Type B pancreatic cell (in vitro differentiated cells): Measurements from ENCODE around the gene MOB3B. TPM values are rescaled to one million over a fixed set of nuclear protein-coding genes. Genes with fewer than 3 reads are reported as not detected.

Source experiments
- DNase-seq: peaks from one replicate; pipeline ENCODE4 v3.0.0; 2021; ENCODE audit warnings: mixed read lengths; ENCODE audit not compliant: unreplicated experiment; ENCODE audit errors: extremely low spot score
- H3K27ac Mint-ChIP-seq: 2 replicates; pipeline ENCODE4 v1.8.0; 2021; ENCODE audit warnings: mild to moderate bottlenecking, mixed read lengths
- H3K27me3 Mint-ChIP-seq: 2 replicates; pipeline ENCODE4 v1.8.0; 2021; ENCODE audit warnings: mixed read lengths
- H3K36me3 Mint-ChIP-seq: 2 replicates; pipeline ENCODE4 v1.8.0; 2021; ENCODE audit warnings: mixed read lengths
- H3K4me1 Mint-ChIP-seq: one replicate; pipeline ENCODE4 v1.8.0; 2021; ENCODE audit warnings: mixed read lengths; ENCODE audit not compliant: unreplicated experiment
- H3K4me3 Mint-ChIP-seq: 2 replicates; pipeline ENCODE4 v1.8.0; 2021; ENCODE audit warnings: mild to moderate bottlenecking, mixed read lengths
- H3K9me3 Mint-ChIP-seq: 2 replicates; pipeline ENCODE4 v1.8.0; 2021; ENCODE audit warnings: mixed read lengths
- CTCF ChIP-seq: fragments of 200-600 bp; sonication (generic); conservative IDR thresholded peaks from 2 replicates; pipeline ENCODE4 v1.5.0; 2021; ENCODE audit warnings: antibody characterized with exemption, mild to moderate bottlenecking
- total RNA-seq: library from RNA; stranded (reverse); gene quantifications from 2 replicates; pipeline ENCODE4 v1.2.1, GENCODE V29; 2021; ENCODE audit warnings: low replicate concordance

The MOB3B gene
- total RNA-seq, 1 donor from 2014 or later = 27.5 TPM

- no peaks in the 10 kb centered on the region for H3K9me3 Mint-ChIP-seq
- peaks cover 11% of the 10 kb centered on the region for H3K36me3 Mint-ChIP-seq
- DNase-seq = no peak
- no peak overlapping the region for H3K4me3 Mint-ChIP-seq
- peaks cover 28% of the 10 kb centered on the region for H3K4me1 Mint-ChIP-seq
- peak overlapping the region; percentile 29 for H3K27ac Mint-ChIP-seq
- H3K27me3 Mint-ChIP-seq = no peaks in the 10 kb centered on the region
- peak; percentile 94 for TF ChIP-seq CTCF
These were observed 196.2 kb downstream of the MOB3B start for GRCh38 chr9:27333241-27334052.

DNA sequence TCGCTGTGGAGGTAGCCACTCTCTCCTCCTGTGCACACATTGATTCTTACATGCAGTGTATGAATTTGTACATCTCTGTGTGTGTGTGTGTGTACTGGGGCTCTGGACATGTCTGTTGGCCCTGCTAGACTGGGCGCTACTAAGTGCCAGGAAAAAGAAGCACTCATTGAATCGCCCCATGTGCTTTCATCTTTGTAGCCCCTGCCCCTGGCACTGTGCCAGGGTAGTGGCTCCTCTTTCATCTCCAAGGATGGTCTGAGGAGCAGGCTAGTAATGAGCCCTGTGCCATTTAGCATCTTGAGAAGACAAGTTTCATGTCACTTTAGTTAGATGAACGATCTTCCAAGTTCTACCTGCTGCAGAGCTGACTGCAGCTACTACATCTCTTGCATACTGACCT, 198.2 kb downstream of the MOB3B start:
- DNase-seq = no peak
- Mint-ChIP-seq H3K27ac (no peak overlapping the region), H3K27me3 (no peaks in the 10 kb centered on the region), H3K36me3 (peaks cover 25% of the 10 kb centered on the region), H3K4me3 (no peak overlapping the region), H3K9me3 (no peaks in the 10 kb centered on the region), H3K4me1 (peaks cover 25% of the 10 kb centered on the region)
- TF ChIP-seq CTCF = no peak

GRCh38 chr9:27329291-27329690, 200.3 kb downstream of the MOB3B start:
- Mint-ChIP-seq H3K27me3 (no peaks in the 10 kb centered on the region), H3K4me1 (peaks cover 13% of the 10 kb centered on the region)

GRCh38 chr9:27328483-27328882, 201.1 kb downstream of the MOB3B start:
- H3K36me3 Mint-ChIP-seq = peaks cover 29% of the 10 kb centered on the region
- TF ChIP-seq CTCF = no peak
- no peak overlapping the region for H3K4me3 Mint-ChIP-seq
- H3K4me1 Mint-ChIP-seq = peaks cover 8% of the 10 kb centered on the region
- no peaks in the 10 kb centered on the region for H3K9me3 Mint-ChIP-seq
- H3K27ac Mint-ChIP-seq = no peak overlapping the region
- DNase-seq = no peak
- no peaks in the 10 kb centered on the region for H3K27me3 Mint-ChIP-seq

More at GRCh38 chr9:27329291-27329690, 200.3 kb downstream of the MOB3B start:
- no peaks in the 10 kb centered on the region for H3K9me3 Mint-ChIP-seq
- DNase-seq = no peak
- H3K36me3 Mint-ChIP-seq = peaks cover 29% of the 10 kb centered on the region
- no peak for TF ChIP-seq CTCF
- H3K27ac Mint-ChIP-seq = no peak overlapping the region
- no peak overlapping the region for H3K4me3 Mint-ChIP-seq

DNA sequence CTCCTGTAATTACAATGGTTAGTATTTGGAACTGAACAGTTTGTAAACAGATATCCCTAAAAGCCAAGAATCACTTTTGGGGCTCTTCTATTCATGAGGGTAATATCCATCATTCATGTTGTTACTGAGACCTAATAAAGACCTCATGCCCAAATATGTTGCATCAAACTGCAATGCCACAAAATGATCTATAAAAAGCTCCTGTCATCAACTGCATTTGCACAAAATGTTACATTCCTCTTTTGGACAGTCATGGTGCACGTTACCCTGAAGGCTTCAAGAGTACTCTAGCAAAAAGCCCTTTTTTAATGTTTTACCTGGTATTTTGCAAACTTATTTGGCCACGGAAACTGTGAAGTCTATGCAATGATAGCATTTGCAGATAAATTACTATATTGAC, 218.4 kb downstream of the MOB3B start:
- H3K4me3 Mint-ChIP-seq = no peak overlapping the region
- no peak for TF ChIP-seq CTCF
- H3K9me3 Mint-ChIP-seq = no peaks in the 10 kb centered on the region
- DNase-seq = no peak
- no peaks in the 10 kb centered on the region for H3K4me1 Mint-ChIP-seq
- H3K36me3 Mint-ChIP-seq = no peaks in the 10 kb centered on the region
- H3K27me3 Mint-ChIP-seq = no peaks in the 10 kb centered on the region
- H3K27ac Mint-ChIP-seq = no peak overlapping the region
